ENCODE data around the gene CHST15. TPM values are rescaled to one million over a fixed set of nuclear protein-coding genes. Genes with fewer than 3 reads are reported as not detected.

The CHST15 gene
- total and polyA plus RNA-seq, 2 of the 13 experiments (the other 11 are each of a cell fraction or from before 2014, with no cell fraction given) = 1.4 to 94.7 TPM

- TF ChIP-seq ZFP62 (CRISPR knock-in tag; IDR thresholded peaks at IDR 0.05) (no peak), KAT8 (CRISPR knock-in tag; IDR thresholded peaks at IDR 0.05) (no peak), GMEB2 (CRISPR knock-in tag; IDR thresholded peaks at IDR 0.05; ENCODE audit: low read depth) (no peak), MAFF (IDR thresholded peaks at IDR 0.05; ENCODE audit: low read depth, low read length) (no peak), HNRNPLL (IDR thresholded peaks at IDR 0.05; ENCODE audit: low read depth, low read length, poor library complexity, severe bottlenecking) (no peak), PAF1 (CRISPR knock-in tag; IDR thresholded peaks at IDR 0.05) (no peak), PLRG1 (conservative IDR thresholded peaks at IDR 0.05) (no peak), PHF5A (CRISPR knock-in tag; IDR thresholded peaks at IDR 0.05; ENCODE audit: low read depth, unreplicated experiment) (no peak), RNF2 (conservative IDR thresholded peaks at IDR 0.05; ENCODE audit: low read depth) (no peak), ZNF496 (CRISPR knock-in tag; IDR thresholded peaks at IDR 0.05; ENCODE audit: insufficient replicate concordance) (no peak), ISL2 (CRISPR knock-in tag; IDR thresholded peaks at IDR 0.05) (0 out of 2 replicates have a peak, but pooled peaks have one; percentile 42), ZNF687 (CRISPR knock-in tag; IDR thresholded peaks at IDR 0.05) (peak; percentile 74), ZNF660 (CRISPR knock-in tag; IDR thresholded peaks at IDR 0.05; ENCODE audit: borderline replicate concordance, low read depth) (no peak), ATM (IDR thresholded peaks at IDR 0.05; ENCODE audit: borderline replicate concordance) (no peak), CREBL2 (CRISPR knock-in tag; IDR thresholded peaks at IDR 0.05; ENCODE audit: borderline replicate concordance) (no peak), PRDM15 (CRISPR knock-in tag; IDR thresholded peaks at IDR 0.05) (no peak), ZNF652 (CRISPR knock-in tag; IDR thresholded peaks at IDR 0.05; ENCODE audit: borderline replicate concordance, low read depth) (no peak), ZNF530 (CRISPR knock-in tag; IDR thresholded peaks at IDR 0.05; ENCODE audit: low read depth) (no peak), HIVEP1 (CRISPR knock-in tag; IDR thresholded peaks at IDR 0.05) (no peak), ZBTB38 (CRISPR knock-in tag; IDR thresholded peaks at IDR 0.05) (peak; percentile 60; the same call in 1 of the 2 replicates), LCORL (IDR thresholded peaks at IDR 0.05) (no peak), LCORL (CRISPR knock-in tag; IDR thresholded peaks at IDR 0.05) (peak; percentile 65)
Observed at GRCh38 chr10:124063750-124064603, 29.4 kb downstream of the CHST15 start (continued).

All from HepG2 (cell line).